ACC112 (cell line): ENCODE data around the gene DHRS7.

Experiments used
- H2AFZ ChIP-seq: fragments of 200-600 bp; sonication (generic); one replicate; pipeline ENCODE4 v1.6.0; 2017; ENCODE audit warnings: antibody characterized with exemption, low read length; ENCODE audit not compliant: unreplicated experiment
- H3K27ac ChIP-seq: fragments of 200-600 bp; sonication (generic); 2 replicates; pipeline ENCODE4 v1.5.1; 2014; ENCODE audit warnings: low read depth, mild to moderate bottlenecking, antibody characterized with exemption, low read length, moderate library complexity
- H3K27me3 ChIP-seq: fragments of 200-600 bp; sonication (generic); 2 replicates; pipeline ENCODE4 v1.6.1; 2014; ENCODE audit warnings: mild to moderate bottlenecking, antibody characterized with exemption, low read length, moderate library complexity, mixed read lengths; ENCODE audit not compliant: insufficient read depth
- H3K36me3 ChIP-seq: fragments of 200-600 bp; sonication (generic); 2 replicates; pipeline ENCODE4 v1.6.1; 2016; ENCODE audit warnings: mild to moderate bottlenecking, antibody characterized with exemption, low read length, moderate library complexity, mixed read lengths; ENCODE audit not compliant: insufficient read depth
- H3K4me1 ChIP-seq: fragments of 200-600 bp; sonication (generic); one replicate; pipeline ENCODE4 v1.6.1; 2016; ENCODE audit warnings: low read length, mixed read lengths; ENCODE audit not compliant: insufficient read depth, unreplicated experiment, control insufficient read depth
- H3K4me3 ChIP-seq: fragments of 200-600 bp; sonication (generic); 2 replicates; pipeline ENCODE4 v1.5.1; 2014; ENCODE audit warnings: mild to moderate bottlenecking, low read depth, low read length
- H3K79me2 ChIP-seq: fragments of 200-600 bp; sonication (generic); one replicate; pipeline ENCODE4 v1.6.0; 2016; ENCODE audit warnings: low read length; ENCODE audit not compliant: control insufficient read depth, unreplicated experiment, insufficient read depth

The DHRS7 gene

DNA sequence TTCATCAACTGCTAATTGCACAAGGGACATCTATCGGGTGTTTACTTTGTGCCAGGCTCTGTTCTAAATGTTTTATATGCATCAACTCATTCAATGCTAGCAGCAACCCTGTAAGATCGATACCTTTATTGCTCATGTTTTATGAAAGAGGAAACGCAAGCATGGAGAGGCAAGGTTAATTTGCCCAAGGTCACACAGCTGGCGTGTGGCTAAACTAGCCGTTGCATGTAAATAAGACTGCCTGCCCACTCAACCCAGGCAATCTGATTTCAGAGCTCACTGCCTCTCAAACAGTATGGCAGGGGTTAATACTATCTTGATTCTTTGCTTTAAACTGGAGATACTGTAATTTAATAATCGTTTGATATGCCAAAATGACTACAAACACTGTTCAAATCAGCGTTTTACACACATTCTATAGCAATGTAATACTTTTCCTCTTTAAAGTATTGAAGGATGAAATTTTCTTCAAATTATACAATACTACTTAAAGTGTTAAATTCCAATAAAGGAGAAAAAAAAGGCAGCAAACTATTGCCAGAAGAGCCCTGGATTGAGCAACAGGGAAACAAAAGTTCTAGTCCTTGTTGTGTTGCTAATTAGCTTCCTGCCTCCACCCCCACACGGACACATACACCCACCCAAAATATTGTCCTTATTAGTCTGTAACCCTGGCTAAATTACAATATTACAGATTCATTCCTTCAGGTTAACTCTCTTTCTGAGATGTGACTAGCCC, 39.1 kb upstream of the DHRS7 start:
- no peak overlapping the region for H3K27ac ChIP-seq

DNA sequence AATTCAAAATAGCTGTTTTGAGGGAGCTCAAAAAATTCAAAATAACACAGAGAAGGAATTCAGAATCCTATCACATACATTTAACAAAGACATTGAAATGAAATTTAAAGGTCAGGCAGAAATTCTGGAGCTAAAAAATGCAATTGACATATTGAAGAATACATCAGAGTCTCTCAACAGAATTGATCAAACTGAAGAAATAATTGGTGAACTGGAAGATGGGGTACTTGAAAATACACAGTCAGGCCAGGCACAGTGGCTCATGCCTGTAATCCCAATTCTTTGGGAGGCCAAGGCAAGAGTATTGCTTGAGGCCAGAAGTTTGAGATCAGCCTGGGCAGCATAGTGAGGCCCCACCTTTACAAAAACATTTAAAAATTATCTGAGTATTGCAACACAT, 34.1 kb upstream of the DHRS7 start:
- Histone ChIP-seq H3K27me3 (peaks cover 9% of the 10 kb centered on the region), H3K27ac (no peak overlapping the region), H3K79me2 (no peaks in the 10 kb centered on the region), H3K4me3 (no peak overlapping the region), H2AFZ (no peak overlapping the region), H3K36me3 (no peaks in the 10 kb centered on the region), H3K4me1 (no peaks in the 10 kb centered on the region)

More for the DNA sequence above, 39.1 kb upstream of the DHRS7 start:
- H2AFZ ChIP-seq, result no peak overlapping the region
- H3K79me2 ChIP-seq, result no peaks in the 10 kb centered on the region
- no peak overlapping the region for H3K4me3 ChIP-seq
- H3K4me1 ChIP-seq, result no peaks in the 10 kb centered on the region
- peaks cover 57% of the 10 kb centered on the region for H3K27me3 ChIP-seq
- no peaks in the 10 kb centered on the region for H3K36me3 ChIP-seq

DNA sequence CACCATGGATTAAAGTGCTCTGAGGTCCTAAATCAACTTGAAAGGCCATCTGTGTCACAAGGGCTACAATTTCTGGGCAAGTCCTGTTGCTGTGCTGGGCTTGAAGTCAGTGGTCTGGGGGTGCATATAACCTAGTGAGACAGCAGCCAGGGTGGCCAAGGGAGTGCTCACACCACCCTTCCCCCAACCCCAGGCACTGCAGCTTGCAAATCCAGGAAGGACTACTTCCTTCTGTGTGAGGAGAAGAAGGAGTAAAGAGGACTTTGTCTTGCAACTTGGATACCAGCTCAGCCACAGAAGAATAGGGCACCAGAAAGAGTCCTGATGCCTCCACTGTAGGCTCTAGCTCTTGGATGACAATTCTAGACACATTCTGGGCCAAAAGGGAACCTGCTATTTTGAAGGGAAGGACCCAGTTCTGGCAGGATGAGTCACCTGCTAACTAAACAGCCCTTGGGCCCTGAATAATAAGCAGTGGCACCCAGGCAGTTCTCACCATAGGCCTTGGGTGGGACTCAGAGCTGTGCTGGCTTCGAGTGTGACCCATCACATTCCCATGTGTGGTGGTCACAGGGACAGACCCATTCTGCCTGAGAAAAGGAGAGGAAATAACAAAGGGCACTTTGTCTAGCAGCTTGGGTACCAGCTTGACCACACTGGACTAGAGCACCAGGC, 32.6 kb upstream of the DHRS7 start:
- Histone ChIP-seq H3K79me2 (no peaks in the 10 kb centered on the region), H3K4me3 (no peak overlapping the region), H3K4me1 (no peaks in the 10 kb centered on the region), H3K27ac (no peak overlapping the region), H2AFZ (no peak overlapping the region), H3K27me3 (no peaks in the 10 kb centered on the region; the same call in 1 of the 2 replicates), H3K36me3 (no peaks in the 10 kb centered on the region)

DNA sequence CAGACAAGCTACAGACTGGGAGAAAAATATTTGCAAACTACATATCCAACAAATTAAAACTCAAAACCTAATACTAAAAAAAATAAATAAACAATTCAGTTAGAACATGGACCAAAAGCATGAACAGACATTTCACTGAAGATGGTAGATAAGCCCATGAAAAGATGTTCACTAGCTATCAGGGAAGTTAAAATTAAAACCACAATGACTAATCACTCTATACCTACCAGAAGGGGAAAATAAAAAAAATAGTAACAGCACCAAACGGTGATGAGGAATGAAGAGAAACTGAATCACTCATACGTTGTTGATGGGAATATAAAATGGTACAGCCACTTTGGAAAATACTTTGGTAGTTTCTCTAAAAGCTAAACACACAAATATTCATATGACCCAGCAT, 31.1 kb upstream of the DHRS7 start:
- Histone ChIP-seq H3K27ac (no peak overlapping the region), H3K27me3 (no peaks in the 10 kb centered on the region; the same call in 1 of the 2 replicates), H3K36me3 (no peaks in the 10 kb centered on the region), H3K4me1 (no peaks in the 10 kb centered on the region), H3K4me3 (no peak overlapping the region), H3K79me2 (no peaks in the 10 kb centered on the region), H2AFZ (no peak overlapping the region)

DNA sequence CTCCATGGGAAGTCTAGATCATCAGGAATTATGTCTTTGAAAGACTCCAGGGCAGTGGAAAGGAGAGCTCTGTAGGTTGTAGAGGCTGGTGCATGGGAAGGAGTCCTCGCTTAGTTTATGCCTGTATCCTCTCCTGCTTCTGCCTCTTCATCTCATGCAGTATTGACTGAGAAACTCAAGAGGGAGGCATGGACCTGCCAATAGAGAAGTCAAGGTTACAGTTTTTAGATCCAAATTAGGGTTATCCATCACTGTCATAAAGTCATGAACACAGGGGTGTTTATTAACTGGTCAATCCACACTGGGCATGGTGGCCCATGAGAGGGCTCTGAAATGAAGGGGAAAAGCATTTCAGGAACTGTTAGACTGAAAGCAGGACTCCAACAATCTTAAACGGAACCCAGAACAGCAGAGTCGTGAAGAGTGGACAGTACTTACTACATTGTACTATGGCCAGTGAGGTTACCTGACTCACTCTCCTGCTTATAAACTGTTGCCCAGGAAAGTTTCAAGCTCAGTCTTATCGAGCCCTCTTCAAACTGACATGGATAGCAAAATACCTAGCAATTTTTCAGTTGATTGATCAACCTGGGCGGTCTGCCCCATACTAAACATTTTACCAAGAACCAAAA, 30.1 kb upstream of the DHRS7 start:
- H3K27me3 ChIP-seq, result no peaks in the 10 kb centered on the region; the same call in 1 of the 2 replicates
- no peaks in the 10 kb centered on the region for H3K4me1 ChIP-seq
- no peak overlapping the region for H2AFZ ChIP-seq
- no peak overlapping the region for H3K4me3 ChIP-seq
- H3K36me3 ChIP-seq, result no peaks in the 10 kb centered on the region
- no peak overlapping the region for H3K27ac ChIP-seq
- no peaks in the 10 kb centered on the region for H3K79me2 ChIP-seq

DNA sequence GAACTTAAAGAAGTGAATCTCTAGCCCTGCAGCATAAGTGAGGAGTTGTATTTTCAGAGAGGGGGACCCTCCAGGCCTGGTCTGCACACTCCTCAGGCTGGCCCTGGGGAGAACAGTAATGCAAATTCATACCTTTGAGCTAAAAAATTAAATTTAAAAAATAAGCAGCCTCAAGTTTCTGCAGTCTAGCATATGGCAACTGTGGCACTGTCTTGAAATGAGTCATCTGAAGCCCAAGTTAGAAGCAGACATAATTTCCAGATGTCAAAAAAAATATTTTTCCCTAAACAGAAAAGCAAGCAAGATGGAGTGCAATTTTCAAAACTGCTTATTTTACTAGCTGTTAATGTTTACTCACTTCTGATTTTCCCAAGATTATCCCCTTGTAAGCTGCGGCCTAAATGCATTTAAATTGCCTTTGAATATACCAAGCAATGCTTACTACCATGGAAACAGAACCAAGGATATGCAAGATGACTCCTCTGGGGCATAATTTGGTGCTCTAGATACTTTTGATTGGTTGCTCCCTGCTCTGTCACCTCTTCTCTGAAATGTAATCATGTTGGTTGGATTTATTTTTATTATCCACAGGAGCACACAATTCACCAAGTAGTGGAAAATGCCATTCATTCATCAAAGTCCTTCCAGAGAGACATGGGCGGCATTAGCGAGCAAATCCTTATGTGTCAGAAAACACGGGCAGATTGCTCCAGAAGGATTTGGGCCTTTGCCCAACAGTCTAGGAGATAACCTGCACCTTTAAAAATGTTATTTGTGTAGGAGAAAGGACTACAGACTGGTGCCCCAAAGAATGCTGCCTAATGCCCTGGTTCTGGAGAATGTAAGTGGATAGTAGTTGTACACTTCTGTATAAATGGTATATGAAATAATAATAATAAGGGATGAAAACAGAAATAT, 25.0 kb upstream of the DHRS7 start:
- Histone ChIP-seq H3K4me1 (no peaks in the 10 kb centered on the region), H2AFZ (no peak overlapping the region), H3K4me3 (no peak overlapping the region), H3K36me3 (no peaks in the 10 kb centered on the region), H3K27ac (no peak overlapping the region), H3K27me3 (no peaks in the 10 kb centered on the region; the same call in 1 of the 2 replicates), H3K79me2 (no peaks in the 10 kb centered on the region)

DNA sequence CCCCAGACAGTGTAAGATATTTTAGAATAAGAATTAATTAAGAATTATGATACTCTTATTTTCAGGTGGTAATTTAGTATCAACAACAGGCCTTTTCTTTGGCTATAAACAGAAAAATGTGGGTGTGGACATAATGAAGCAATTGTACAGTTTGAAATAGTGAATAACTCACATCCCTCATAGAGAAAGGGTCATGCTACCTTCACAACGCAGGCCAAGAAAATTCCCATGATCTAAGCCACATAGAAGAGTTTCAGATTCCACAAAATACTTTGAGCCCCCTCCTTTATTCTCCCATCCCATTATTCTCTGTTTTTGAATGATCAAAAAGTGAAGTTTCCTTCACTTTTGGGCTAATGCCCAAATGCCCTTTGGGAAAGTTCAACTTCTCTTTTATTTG, 23.5 kb upstream of the DHRS7 start:
- Histone ChIP-seq H3K79me2 (no peaks in the 10 kb centered on the region), H3K4me1 (no peaks in the 10 kb centered on the region), H3K36me3 (no peaks in the 10 kb centered on the region), H3K27me3 (no peaks in the 10 kb centered on the region; the same call in 1 of the 2 replicates), H3K27ac (no peak overlapping the region), H3K4me3 (no peak overlapping the region), H2AFZ (no peak overlapping the region)

DNA sequence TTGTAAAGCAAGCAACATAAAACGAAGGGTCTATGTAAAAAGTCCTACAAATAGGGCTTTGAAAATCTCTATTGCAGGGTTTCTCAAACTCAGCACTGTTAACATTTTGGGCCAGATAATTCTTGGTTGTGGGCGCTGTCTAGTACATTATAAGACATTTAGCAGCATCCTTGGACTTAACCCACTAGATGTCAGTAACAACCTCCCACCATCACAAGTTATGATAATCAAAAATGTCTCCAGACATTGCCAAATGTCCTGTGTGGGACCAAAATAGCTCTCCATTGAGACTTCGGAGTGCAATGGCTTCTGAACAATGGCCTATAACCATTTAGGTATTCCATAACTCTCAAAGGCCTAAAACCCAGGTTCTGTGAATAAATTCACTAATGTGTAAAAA, 22.9 kb upstream of the DHRS7 start:
- Histone ChIP-seq H3K4me1 (no peaks in the 10 kb centered on the region), H3K4me3 (no peak overlapping the region), H3K27me3 (no peaks in the 10 kb centered on the region; the same call in 1 of the 2 replicates), H2AFZ (no peak overlapping the region), H3K36me3 (no peaks in the 10 kb centered on the region), H3K79me2 (no peaks in the 10 kb centered on the region), H3K27ac (no peak overlapping the region)

DNA sequence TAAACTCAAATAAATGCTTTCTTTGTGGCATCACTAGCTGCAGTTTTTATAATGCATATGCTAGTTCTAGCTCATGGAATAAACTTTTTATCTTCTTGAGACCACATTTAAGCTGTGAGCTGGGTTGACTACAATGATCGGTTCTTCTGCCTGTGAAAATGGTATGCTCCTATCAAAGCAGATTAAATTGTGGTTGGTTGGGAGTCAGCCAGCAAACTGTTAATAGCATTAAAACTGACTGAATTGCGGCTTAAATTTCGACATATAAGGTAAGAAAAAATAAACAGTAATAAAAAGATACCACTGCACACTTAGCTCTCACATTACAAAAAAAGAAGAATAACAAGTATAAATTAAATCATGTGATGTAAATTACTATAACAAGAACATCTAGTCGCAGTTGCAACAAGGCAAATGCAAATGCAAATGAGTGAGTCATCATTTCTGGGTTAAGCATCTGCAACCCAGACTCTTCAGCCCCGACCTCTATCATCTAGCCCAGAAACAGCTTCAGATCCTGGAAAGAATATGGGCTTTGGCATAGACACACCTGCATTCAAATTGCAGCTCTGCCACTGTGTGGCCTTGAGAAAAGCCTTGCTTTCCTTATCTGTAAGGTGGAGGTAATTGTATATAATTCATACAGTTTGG, 19.8 kb upstream of the DHRS7 start:
- H3K27ac ChIP-seq, result no peak overlapping the region
- no peak overlapping the region for H3K4me3 ChIP-seq
- no peak overlapping the region for H2AFZ ChIP-seq
- H3K79me2 ChIP-seq, result no peaks in the 10 kb centered on the region
- no peaks in the 10 kb centered on the region for H3K4me1 ChIP-seq
- no peaks in the 10 kb centered on the region for H3K36me3 ChIP-seq
- no peaks in the 10 kb centered on the region; the same call in 1 of the 2 replicates for H3K27me3 ChIP-seq
